ENCODE measurements around the gene ITPRIPL2. TPM values are rescaled to one million over a fixed set of nuclear protein-coding genes. Genes with fewer than 3 reads are reported as not detected.

ITPRIPL2 gene
- total RNA-seq, 1 experiment from 2014 or later, result 21.6 TPM

DNA sequence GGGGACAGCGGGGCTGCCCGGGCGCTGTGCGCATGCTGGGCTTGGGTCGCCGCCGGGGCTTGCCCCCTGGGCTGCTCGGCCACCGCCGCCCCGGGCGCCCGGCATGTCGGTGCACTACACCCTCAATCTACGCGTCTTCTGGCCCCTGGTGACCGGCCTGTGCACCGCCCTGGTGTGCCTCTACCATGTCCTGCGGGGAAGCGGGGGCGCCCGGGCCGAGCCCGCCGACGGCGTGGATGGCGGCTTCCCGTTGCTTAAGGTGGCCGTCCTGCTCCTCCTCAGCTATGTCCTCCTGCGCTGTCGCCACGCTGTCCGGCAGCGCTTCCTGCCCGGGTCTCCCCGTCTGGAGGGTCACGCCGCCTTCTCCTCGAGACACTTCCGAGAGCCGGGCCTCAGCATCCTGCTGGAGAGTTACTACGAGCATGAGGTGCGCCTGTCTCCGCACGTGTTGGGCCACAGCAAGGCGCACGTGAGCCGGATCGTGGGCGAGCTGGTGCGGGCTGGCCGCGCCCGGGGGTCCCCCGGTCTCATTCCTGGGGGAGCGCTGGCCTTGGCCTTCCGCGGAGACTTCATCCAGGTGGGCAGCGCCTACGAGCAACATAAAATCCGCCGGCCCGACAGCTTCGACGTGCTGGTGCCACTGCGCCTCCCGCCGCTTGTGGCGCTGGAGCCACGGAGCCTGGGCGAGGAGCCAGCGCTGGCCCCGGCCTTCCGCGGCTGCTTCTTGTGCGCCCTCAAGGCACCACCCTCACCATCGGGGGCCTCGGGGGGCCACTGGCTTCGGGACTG is 789 bp downstream of the ITPRIPL2 start:
- Histone ChIP-seq H2AFZ (ENCODE audit: low read length) (no peak overlapping the region), H3K27ac (ENCODE audit: low read length) (peak overlapping the region; percentile 88)
- TF ChIP-seq EZH2phosphoT487 (IDR thresholded peaks at IDR 0.05; ENCODE audit: borderline replicate concordance, low read length) (no peak), EZH2 (IDR thresholded peaks at IDR 0.05; ENCODE audit: low read length, unreplicated experiment) (no peak)
- TF ChIP-seq, protein P1, sequence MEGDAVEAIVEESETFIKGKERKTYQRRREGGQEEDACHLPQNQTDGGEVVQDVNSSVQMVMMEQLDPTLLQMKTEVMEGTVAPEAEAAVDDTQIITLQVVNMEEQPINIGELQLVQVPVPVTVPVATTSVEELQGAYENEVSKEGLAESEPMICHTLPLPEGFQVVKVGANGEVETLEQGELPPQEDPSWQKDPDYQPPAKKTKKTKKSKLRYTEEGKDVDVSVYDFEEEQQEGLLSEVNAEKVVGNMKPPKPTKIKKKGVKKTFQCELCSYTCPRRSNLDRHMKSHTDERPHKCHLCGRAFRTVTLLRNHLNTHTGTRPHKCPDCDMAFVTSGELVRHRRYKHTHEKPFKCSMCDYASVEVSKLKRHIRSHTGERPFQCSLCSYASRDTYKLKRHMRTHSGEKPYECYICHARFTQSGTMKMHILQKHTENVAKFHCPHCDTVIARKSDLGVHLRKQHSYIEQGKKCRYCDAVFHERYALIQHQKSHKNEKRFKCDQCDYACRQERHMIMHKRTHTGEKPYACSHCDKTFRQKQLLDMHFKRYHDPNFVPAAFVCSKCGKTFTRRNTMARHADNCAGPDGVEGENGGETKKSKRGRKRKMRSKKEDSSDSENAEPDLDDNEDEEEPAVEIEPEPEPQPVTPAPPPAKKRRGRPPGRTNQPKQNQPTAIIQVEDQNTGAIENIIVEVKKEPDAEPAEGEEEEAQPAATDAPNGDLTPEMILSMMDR (conservative IDR thresholded peaks at IDR 0.05; ENCODE audit: low read depth, low read length), result no peak; the same call in 1 of the 2 replicates

DNA sequence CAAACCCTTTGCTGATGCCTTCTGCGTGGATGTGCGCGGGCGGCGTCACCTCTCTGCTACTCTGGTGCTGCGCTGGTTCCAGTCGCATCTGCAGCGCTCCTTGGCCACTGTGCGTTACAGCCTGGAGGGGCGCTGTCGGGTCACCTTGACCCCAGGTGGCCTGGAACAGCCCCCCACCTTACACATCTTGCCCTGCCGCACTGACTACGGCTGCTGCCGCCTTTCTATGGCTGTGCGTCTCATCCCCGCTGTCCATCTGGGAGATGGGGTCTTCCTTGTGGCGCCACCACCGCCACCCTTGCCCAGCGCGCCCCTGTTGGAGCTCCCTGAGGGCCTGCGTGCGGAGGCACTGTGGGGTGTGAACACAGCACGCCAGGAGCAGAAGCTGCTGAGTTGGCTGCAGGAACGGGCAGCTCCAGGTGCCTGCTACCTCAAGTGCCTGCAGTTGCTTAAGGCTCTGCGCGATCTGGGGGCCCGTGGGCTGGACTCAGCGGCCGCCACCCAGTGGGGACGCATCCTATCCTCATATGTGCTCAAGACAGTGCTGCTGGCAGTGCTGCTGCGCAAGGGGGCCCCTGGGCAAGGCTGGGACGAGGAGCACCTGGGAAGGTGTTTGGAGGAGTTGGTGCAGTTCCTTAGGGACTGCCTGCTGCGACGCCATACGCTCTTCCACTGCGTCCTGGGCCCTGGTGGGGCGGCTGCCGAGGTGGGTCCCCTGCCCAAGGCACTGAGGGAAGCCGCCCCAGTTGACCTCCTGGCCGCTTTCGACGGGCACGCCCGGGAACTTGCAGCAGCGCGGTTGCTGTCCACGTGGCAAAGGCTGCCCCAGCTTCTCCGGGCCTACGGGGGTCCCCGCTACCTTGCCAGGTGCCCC is 1.6 kb downstream of the ITPRIPL2 start:
- intact Hi-C loops (cut with micrococcal nuclease), result loop anchor here (10.0 kb wide), 1 partner anchor 49 kb away; the partner anchor contains the start of gene SYT17
- H3K9ac ChIP-seq (ENCODE audit: low read length), result peak overlapping the region; percentile 94

More for the DNA sequence above, 789 bp downstream of the ITPRIPL2 start:
- Histone ChIP-seq H3K9ac (ENCODE audit: low read length) (peak overlapping the region; percentile 94), H3F3A (ENCODE audit: low read length, unreplicated experiment) (peaks cover 16% of the 10 kb centered on the region), H3K79me2 (ENCODE audit: low read length) (peaks cover 53% of the 10 kb centered on the region), H3K9me3 (ENCODE audit: low read length) (no peaks in the 10 kb centered on the region), H3K9me2 (replicated peaks; ENCODE audit: low read length) (no peaks in the 10 kb centered on the region), H4K20me1 (ENCODE audit: low read length) (peaks cover 19% of the 10 kb centered on the region; the same call in 1 of the 2 replicates), H3K4me3 (ENCODE audit: low read length) (peak overlapping the region; percentile 76), H3K27me3 (ENCODE audit: low read length) (no peaks in the 10 kb centered on the region), H3K36me3 (ENCODE audit: low read depth, low read length) (no peaks in the 10 kb centered on the region; the same call in 1 of the 2 replicates), H3K4me1 (ENCODE audit: insufficient read depth, low read length) (peaks cover 58% of the 10 kb centered on the region), H3K4me2 (ENCODE audit: low read length) (peak overlapping the region; percentile 92)
- BruUV-seq (replicated peaks), result no TSS peak
- intact Hi-C loops (cut with micrococcal nuclease), result loop anchor here (10.0 kb wide), 1 partner anchor 50 kb away; the partner anchor contains the start of gene SYT17
- CTCF ChIA-PET, result no interaction called here
- peak; percentile 34 for DNase-seq
- POLR2A ChIA-PET (ENCODE audit: unreplicated experiment), result interaction anchor here (0.6 to 0.8 kb wide), 2 partner anchors 23 to 29 kb away, joined by 4 to 6 read pairs; no protein-coding TSS in a partner anchor
- ATAC-seq, result peak; percentile 5

More for the DNA sequence above, 1.6 kb downstream of the ITPRIPL2 start:
- no peak for ATAC-seq
- Histone ChIP-seq H3K9me2 (replicated peaks; ENCODE audit: low read length) (no peaks in the 10 kb centered on the region), H3K9me3 (ENCODE audit: low read length) (no peaks in the 10 kb centered on the region), H3F3A (ENCODE audit: low read length, unreplicated experiment) (peaks cover 16% of the 10 kb centered on the region), H3K4me3 (ENCODE audit: low read length) (peak overlapping the region; percentile 76), H3K27me3 (ENCODE audit: low read length) (no peaks in the 10 kb centered on the region), H3K27ac (ENCODE audit: low read length) (no peak overlapping the region; the same call in 1 of the 2 replicates), H4K20me1 (ENCODE audit: low read length) (peaks cover 19% of the 10 kb centered on the region; the same call in 1 of the 2 replicates), H2AFZ (ENCODE audit: low read length) (no peak overlapping the region), H3K36me3 (ENCODE audit: low read depth, low read length) (no peaks in the 10 kb centered on the region; the same call in 1 of the 2 replicates), H3K79me2 (ENCODE audit: low read length) (peaks cover 60% of the 10 kb centered on the region), H3K4me2 (ENCODE audit: low read length) (peak overlapping the region; percentile 92), H3K4me1 (ENCODE audit: insufficient read depth, low read length) (peaks cover 64% of the 10 kb centered on the region)
- BruUV-seq (replicated peaks), result no TSS peak
- no peak for DNase-seq
- ChIA-PET CTCF (no interaction called here), POLR2A (ENCODE audit: unreplicated experiment) (interaction anchor here (0.5 kb wide), 1 partner anchor 19 kb away, joined by 16 read pairs; no protein-coding TSS in a partner anchor)
- TF ChIP-seq, protein P1 (conservative IDR thresholded peaks at IDR 0.05; ENCODE audit: low read depth, low read length), result 0 out of 2 replicates have a peak, but pooled peaks have one; percentile 13
- no peak for TF ChIP-seq EZH2 (IDR thresholded peaks at IDR 0.05; ENCODE audit: low read length, unreplicated experiment)
- no peak for TF ChIP-seq EZH2phosphoT487 (IDR thresholded peaks at IDR 0.05; ENCODE audit: borderline replicate concordance, low read length)
